Mesenchymal stem cell (in vitro differentiated cells and primary cell): ENCODE data around the gene CLDN14.

Experiments used
- DNase-seq: peaks from one replicate; pipeline ENCODE4 v3.0.0-alpha.2; 2013
- H2AFZ ChIP-seq: one replicate; pipeline ENCODE4 v1.6.1; 2013; ENCODE audit warnings: low read depth, mild to moderate bottlenecking, control low read depth, inconsistent platforms, low read length, moderate library complexity
- H2AK5ac ChIP-seq: 2 replicates; pipeline ENCODE4 v1.6.1; 2013; ENCODE audit warnings: low read length, moderate library complexity, mild to moderate bottlenecking, inconsistent platforms; ENCODE audit not compliant: severe bottlenecking
- H2BK120ac ChIP-seq: one replicate; pipeline ENCODE4 v1.6.1; 2013; ENCODE audit warnings: low read depth, mild to moderate bottlenecking, inconsistent platforms, low read length, moderate library complexity
- H2BK12ac ChIP-seq, 2 experiments: one replicate each; pipeline ENCODE4 v1.6.1; 2013; ENCODE audit warnings: inconsistent platforms in 2 of 2, low read length in 2 of 2, mild to moderate bottlenecking in 2 of 2, moderate library complexity in 2 of 2, control low read depth in 1 of 2
- H2BK15ac ChIP-seq: one replicate; pipeline ENCODE4 v1.6.1; 2013; ENCODE audit warnings: mild to moderate bottlenecking, low read depth, inconsistent platforms; ENCODE audit not compliant: poor library complexity, severe bottlenecking
- H2BK5ac ChIP-seq: 2 replicates; pipeline ENCODE4 v1.6.1; 2013; ENCODE audit warnings: low read depth, mild to moderate bottlenecking, low read length, control low read depth, inconsistent platforms; ENCODE audit not compliant: poor library complexity, severe bottlenecking
- H3K14ac ChIP-seq, 2 experiments: one replicate each; pipeline ENCODE4 v1.6.1; 2013; ENCODE audit warnings: inconsistent platforms in 2 of 2, low read length in 2 of 2, control low read depth in 1 of 2, mild to moderate bottlenecking in 1 of 2, moderate library complexity in 1 of 2
- H3K18ac ChIP-seq, 2 experiments: one replicate each; pipeline ENCODE4 v1.6.1; 2013; ENCODE audit warnings: inconsistent platforms in 2 of 2, low read length in 2 of 2, control low read depth in 1 of 2, low read depth in 1 of 2, mild to moderate bottlenecking in 1 of 2
- H3K23ac ChIP-seq, 2 experiments: one replicate each; pipeline ENCODE4 v1.6.1; 2013; ENCODE audit warnings: inconsistent platforms in 2 of 2, low read length in 2 of 2, mild to moderate bottlenecking in 2 of 2, moderate library complexity in 2 of 2, control low read depth in 1 of 2
- H3K27ac ChIP-seq: 2 replicates; pipeline ENCODE4 v1.5.1; 2013; ENCODE audit warnings: mild to moderate bottlenecking, moderate library complexity, low read length, control low read depth, inconsistent platforms; ENCODE audit not compliant: poor library complexity, severe bottlenecking
- H3K27me3 ChIP-seq, 2 experiments: 2 replicates each; pipeline versions ENCODE4 v1.6.1 to v1.7.0; 2013; ENCODE audit warnings: low read length in 2 of 2, mild to moderate bottlenecking in 2 of 2, moderate library complexity in 2 of 2, control low read depth in 1 of 2, inconsistent platforms in 1 of 2; ENCODE audit not compliant: control insufficient read depth in 1 of 2, insufficient read depth in 1 of 2
- H3K36me3 ChIP-seq, 2 experiments: 2 replicates each; pipeline versions ENCODE4 v1.6.1 to v1.7.0; 2013; ENCODE audit warnings: low read length in 2 of 2, control low read depth in 1 of 2, inconsistent platforms in 1 of 2, low read depth in 1 of 2, mild to moderate bottlenecking in 1 of 2; ENCODE audit not compliant: insufficient read depth in 2 of 2, control insufficient read depth in 1 of 2
- H3K4ac ChIP-seq, 2 experiments: one replicate each; pipeline ENCODE4 v1.6.1; 2013; ENCODE audit warnings: inconsistent platforms in 2 of 2, low read length in 2 of 2, mild to moderate bottlenecking in 2 of 2, moderate library complexity in 2 of 2, control low read depth in 1 of 2, low read depth in 1 of 2
- H3K4me1 ChIP-seq: 2 replicates; pipeline ENCODE4 v1.6.1; 2013; ENCODE audit warnings: low read depth, low read length, control low read depth; ENCODE audit not compliant: control insufficient read depth, insufficient read depth
- H3K4me2 ChIP-seq: 2 replicates; pipeline ENCODE4 v1.6.1; 2013; ENCODE audit warnings: low read length, mild to moderate bottlenecking, inconsistent platforms; ENCODE audit not compliant: poor library complexity, severe bottlenecking
- H3K4me3 ChIP-seq, 2 experiments: 2 replicates each; pipeline versions ENCODE4 v1.5.1 to v1.7.0; 2013; ENCODE audit warnings: low read length in 2 of 2, mild to moderate bottlenecking in 2 of 2, control low read depth in 1 of 2, low read depth in 1 of 2; ENCODE audit not compliant: insufficient read depth in 1 of 2
- H3K79me1 ChIP-seq: replicated peaks from 2 replicates; pipeline ENCODE4 v1.6.1; 2013; ENCODE audit warnings: mild to moderate bottlenecking, control low read depth, low read length, inconsistent platforms; ENCODE audit not compliant: poor library complexity, severe bottlenecking
- H3K9ac ChIP-seq: 2 replicates; pipeline ENCODE4 v1.7.0; 2013; ENCODE audit warnings: mild to moderate bottlenecking, low read length, moderate library complexity
- H3K9me3 ChIP-seq: 2 replicates; pipeline ENCODE4 v1.7.0; 2013; ENCODE audit warnings: mild to moderate bottlenecking, low read length; ENCODE audit not compliant: control insufficient read depth
- H4K8ac ChIP-seq: one replicate; pipeline ENCODE4 v1.6.1; 2013; ENCODE audit warnings: inconsistent platforms, mild to moderate bottlenecking, low read length, moderate library complexity
- H4K91ac ChIP-seq: one replicate; pipeline ENCODE4 v1.6.1; 2013; ENCODE audit warnings: mild to moderate bottlenecking, low read length, inconsistent platforms
- WGBS: methylation state at CpG from one replicate; pipeline ENCODE4 v1.1.7; 2013; ENCODE audit warnings: mixed read lengths; 5-methylcytosine and 5-hydroxymethylcytosine counted together

Gene CLDN14

DNA sequence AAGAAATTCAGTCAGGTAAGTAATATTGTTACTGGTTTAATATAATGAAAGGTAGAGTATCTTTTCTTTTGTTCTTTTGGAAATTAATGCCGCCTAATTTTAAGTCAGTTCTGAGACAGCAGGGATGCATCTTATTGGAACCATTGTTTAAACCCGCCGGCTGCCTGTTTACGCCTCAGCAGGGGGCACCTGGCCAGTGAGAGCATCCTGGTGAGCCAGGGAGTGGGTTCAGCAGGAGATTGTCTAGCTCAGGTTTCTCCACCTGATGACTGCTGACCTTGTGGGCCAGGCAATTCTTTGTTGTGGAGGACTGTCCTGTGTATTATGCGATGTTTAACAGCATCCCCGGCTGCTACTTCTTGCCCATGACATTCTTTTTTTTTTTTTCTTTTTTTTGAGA is 64.5 kb downstream of the CLDN14 start:
- Histone ChIP-seq H2AK5ac (no peak overlapping the region), H3K4ac (no peak overlapping the region), H4K8ac (no peak overlapping the region), H2BK15ac (no peak overlapping the region), H3K14ac (no peak overlapping the region), H2BK120ac (no peak overlapping the region), H3K9ac (no peak overlapping the region), H3K27me3 (no peaks in the 10 kb centered on the region), H3K4me3 (no peak overlapping the region), H3K36me3 (peaks cover 36 to 40% of the 10 kb centered on the region in 2 experiments), H3K9me3 (no peaks in the 10 kb centered on the region), H3K4me1 (peaks cover 2% of the 10 kb centered on the region), H3K27ac (no peak overlapping the region), H3K23ac (no peak overlapping the region), H2BK5ac (no peak overlapping the region), H2BK12ac (no peak overlapping the region), H4K91ac (no peak overlapping the region), H3K79me1 (no peaks in the 10 kb centered on the region), H3K18ac (no peak overlapping the region), H2AFZ (no peak overlapping the region), H3K4me2 (no peak overlapping the region)
- WGBS, result 95% methylated on average over 6 of the region's 6 CpGs
- DNase-seq, result no peak

DNA sequence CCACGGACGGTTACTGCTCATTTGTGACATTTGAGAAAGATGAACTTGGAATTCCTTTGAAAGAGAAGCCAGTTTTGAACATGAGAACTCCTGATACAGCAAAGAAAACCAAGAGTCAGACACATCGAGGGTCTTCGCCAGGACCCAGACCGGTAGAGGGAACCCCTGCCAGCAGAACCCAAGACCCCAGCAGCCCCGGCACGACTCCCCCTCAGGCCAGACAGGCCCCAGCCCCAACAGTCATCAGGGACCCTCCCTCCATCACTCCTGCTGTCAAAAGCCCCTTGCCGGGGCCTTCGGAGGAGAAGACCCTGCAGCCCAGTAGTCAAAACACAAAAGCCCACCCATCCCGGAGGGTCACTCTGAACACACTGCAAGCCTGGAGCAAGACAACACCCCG is 67.0 kb downstream of the CLDN14 start:
- Histone ChIP-seq H3K14ac (no peak overlapping the region), H3K27ac (no peak overlapping the region), H4K91ac (no peak overlapping the region), H2BK12ac (no peak overlapping the region), H3K9me3 (no peaks in the 10 kb centered on the region), H2AFZ (no peak overlapping the region), H3K9ac (no peak overlapping the region), H4K8ac (no peak overlapping the region), H2BK5ac (no peak overlapping the region), H3K79me1 (peaks cover 2% of the 10 kb centered on the region), H3K18ac (no peak overlapping the region), H2AK5ac (no peak overlapping the region), H3K27me3 (no peaks in the 10 kb centered on the region), H3K4me2 (no peak overlapping the region), H3K36me3 (peaks cover 37 to 39% of the 10 kb centered on the region in 2 experiments), H3K4me1 (peaks cover 6% of the 10 kb centered on the region), H3K23ac (no peak overlapping the region), H2BK120ac (no peak overlapping the region), H3K4ac (no peak overlapping the region), H2BK15ac (no peak overlapping the region), H3K4me3 (no peak overlapping the region)
- WGBS, result 98% methylated on average over 9 of the region's 11 CpGs
- no peak for DNase-seq

DNA sequence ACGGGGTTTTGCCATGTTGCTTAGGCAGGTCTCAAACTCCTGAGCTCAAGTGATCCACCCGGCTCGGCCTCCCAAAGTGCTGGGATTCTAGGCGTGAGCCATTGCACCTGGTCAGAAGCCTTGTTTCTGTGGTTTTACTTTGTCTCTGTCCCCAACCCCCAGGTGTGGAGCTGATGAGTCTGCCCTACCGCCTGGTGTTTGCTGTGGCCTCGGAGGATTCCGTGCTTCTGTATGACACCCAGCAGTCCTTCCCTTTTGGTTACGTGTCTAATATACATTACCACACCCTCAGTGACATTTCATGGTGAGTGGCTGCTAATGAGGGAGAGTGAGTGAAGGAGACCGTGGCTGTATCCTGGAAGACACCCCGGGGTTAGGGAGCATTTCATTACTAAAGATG is 68.6 kb downstream of the CLDN14 start:
- no peak overlapping the region for H2BK120ac ChIP-seq
- H3K4me1 ChIP-seq, result peaks cover 6% of the 10 kb centered on the region
- H2BK12ac ChIP-seq, result no peak overlapping the region
- H3K4ac ChIP-seq, result no peak overlapping the region
- no peak overlapping the region for H3K18ac ChIP-seq
- no peak overlapping the region for H3K27ac ChIP-seq
- WGBS, result 91% methylated on average over 5 of the region's 10 CpGs
- no peak overlapping the region for H2AFZ ChIP-seq
- H3K79me1 ChIP-seq, result peaks cover 2% of the 10 kb centered on the region
- no peak overlapping the region for H3K23ac ChIP-seq
- H3K4me2 ChIP-seq, result no peak overlapping the region
- no peaks in the 10 kb centered on the region for H3K9me3 ChIP-seq
- H2BK5ac ChIP-seq, result no peak overlapping the region
- H3K36me3 ChIP-seq, result peaks cover 34 to 36% of the 10 kb centered on the region in 2 experiments
- no peaks in the 10 kb centered on the region for H3K27me3 ChIP-seq
- H2BK15ac ChIP-seq, result no peak overlapping the region
- no peak overlapping the region for H3K14ac ChIP-seq
- no peak overlapping the region for H4K8ac ChIP-seq
- H2AK5ac ChIP-seq, result no peak overlapping the region
- no peak overlapping the region for H4K91ac ChIP-seq
- no peak overlapping the region for H3K4me3 ChIP-seq
- no peak overlapping the region for H3K9ac ChIP-seq
- no peak for DNase-seq
